H4 (cell line): ENCODE results near the gene PPP1R17. TPM values are rescaled to one million over a fixed set of nuclear protein-coding genes. Genes with fewer than 3 reads are reported as not detected.

Experiments used
- DNase-seq: peaks from one replicate; pipeline ENCODE4 v3.0.0-alpha.2; 2015; ENCODE audit warnings: low spot score
- total RNA-seq: library from RNA; depleted of rRNA; stranded (reverse); fragments of >200 nt; shearing (Covaris generic); gene quantifications from 2 replicates; pipeline ENCODE4 v1.2.3, GENCODE V29; 2014; rRNA removed

Gene PPP1R17
- total RNA-seq, 1 experiment from 2014 or later = not detected

DNA sequence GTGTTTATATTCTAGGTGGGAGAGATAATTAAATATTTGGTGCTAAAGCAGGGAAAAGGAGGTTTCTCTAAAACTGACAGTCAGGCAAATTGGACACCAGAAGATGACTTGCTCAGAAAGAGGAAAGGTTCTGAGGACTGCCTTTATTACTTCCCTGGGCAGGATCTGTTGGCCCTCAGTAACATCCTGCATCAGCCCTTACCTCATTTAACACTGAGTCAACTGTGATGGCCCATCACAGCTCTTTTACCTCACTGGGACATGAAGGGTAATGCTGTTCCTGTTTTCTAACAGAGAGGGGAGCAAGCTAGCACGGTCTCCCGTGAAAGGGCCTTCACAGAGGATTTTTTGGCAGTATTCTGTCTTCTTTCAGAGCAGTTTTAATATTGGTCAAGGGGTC is 12.0 kb downstream of the PPP1R17 start:
- DNase-seq = no peak

DNA sequence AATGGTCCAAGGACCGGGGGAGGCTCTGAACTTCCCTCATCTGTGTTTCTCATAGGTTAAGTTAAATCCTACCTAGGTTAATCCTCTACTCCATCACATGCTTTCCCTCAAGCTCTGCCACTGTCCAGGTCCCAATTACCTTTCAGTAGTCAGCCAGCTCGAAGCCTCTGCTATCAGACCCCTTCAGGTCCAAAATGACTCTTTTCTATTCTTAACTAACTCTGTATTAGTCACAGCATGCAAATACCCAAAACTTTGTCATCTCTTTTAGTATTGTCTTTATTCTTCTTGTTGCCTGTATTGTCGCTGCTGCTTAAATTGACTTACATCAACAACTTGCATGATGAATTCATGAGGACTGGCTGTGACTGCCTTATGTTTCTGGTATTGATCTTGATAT is 15.3 kb downstream of the PPP1R17 start:
- DNase-seq = no peak

DNA sequence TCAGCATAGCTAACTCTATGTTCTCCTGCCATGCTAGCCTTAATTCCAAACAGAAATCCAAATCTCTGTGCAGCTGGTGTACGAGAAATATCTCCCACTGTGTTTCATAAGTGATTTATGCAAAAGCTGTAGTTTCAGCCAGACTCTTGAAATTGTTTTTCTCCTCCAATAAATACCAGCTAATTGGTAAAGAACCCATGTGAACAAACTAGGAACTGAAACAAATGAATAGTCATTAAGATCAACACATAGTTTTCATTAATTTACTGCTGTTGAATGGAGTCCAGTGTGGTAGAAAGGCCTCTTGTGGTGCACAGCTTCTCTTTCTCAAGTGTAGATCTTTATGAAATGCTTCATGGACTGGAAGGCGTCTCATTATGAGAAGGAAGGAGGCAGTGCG is 18.4 kb downstream of the PPP1R17 start:
- no peak for DNase-seq

DNA sequence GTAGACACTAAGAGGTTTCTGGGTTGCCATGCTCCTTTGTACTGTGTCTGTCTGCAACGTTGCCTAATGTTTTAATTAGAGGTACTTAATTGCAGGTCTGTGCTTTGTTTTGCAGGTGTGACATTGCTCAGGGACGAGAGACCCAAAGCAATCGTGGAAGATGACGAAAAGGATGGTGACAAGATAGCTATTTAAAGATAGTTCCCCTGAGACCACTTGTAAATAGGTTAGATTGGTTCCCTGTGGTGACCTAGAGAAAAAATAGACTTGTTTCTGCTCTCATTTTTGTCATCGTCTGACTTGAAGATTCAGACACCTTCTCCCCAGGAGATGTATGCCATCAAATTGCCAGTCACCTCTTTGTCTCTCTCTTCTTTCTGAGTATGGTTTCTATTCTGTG is 20.1 kb downstream of the PPP1R17 start:
- DNase-seq = no peak

DNA sequence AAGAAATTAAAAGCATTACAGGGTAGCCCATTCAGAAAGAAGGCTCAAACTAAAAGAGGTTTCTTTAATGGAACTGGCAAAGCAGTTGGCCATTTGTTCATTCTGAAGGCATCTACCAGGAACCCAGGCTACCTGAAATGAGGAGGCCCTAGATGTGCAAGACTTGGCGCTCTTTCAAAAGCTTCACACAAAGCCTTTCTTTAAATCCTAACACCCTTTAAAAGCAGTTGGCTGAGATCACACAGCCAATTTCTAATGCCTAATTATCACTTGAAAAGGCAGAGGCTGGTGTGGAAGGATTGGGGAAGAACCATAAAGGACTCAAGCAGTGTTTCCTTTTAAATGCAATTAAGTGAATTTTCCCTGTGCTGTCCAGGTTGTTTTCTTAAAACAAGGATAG is 23.2 kb downstream of the PPP1R17 start:
- no peak for DNase-seq

DNA sequence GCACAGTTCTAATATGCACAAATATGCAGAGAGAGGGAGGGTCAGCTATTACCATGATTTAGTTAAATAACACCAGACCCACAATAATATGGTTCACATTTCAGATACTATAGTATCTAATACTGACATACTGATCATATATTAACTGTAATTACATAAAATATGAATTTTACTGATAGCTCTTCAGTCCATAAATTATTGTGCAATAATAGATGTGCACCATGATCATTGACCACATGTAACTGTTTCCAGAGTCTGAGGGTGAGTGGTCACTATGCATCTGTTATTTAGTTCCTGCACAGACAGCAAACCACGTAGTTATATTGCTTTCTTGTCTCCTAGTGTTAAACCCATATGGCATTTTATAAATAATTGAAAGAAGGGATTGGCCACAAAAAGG is 29.3 kb downstream of the PPP1R17 start:
- DNase-seq = no peak

DNA sequence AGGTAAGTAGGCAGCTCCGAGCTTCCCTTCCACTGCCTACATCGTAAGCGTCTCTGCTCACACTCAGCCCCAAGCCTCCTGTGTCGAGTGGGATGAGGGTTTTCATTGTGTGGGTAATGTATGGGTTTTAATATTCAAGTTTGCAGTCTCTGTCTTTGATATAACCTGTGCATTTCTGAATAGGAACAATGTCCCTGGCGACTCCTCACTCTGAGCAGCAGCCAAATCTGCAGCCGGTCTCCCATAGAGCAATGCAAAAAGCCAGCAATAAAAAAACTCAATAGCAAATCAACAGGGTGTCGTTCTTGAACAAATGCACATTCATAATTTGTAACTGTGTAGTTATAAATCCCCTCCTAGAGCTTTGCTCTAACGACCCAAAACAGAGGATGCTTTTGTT is 33.4 kb downstream of the PPP1R17 start:
- no peak for DNase-seq

DNA sequence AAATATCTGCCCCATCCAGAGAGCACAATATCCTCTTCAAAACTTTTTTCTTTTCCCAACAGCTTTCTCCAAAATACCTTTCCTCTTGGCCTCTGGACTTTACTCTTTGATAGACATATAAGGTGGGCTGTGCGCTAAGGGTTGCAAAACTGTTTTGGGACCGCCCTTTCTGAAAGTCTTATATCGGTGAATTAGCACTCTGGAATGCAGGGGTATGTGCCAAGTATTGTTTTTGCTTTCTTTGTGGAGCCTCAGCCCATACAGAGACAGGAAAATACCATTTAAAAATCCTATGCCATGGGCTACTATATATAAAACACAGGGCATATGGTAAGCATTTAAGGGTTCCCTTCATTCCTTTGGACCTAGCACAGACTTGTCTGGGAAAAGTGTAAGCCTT is 37.7 kb downstream of the PPP1R17 start:
- no peak for DNase-seq

DNA sequence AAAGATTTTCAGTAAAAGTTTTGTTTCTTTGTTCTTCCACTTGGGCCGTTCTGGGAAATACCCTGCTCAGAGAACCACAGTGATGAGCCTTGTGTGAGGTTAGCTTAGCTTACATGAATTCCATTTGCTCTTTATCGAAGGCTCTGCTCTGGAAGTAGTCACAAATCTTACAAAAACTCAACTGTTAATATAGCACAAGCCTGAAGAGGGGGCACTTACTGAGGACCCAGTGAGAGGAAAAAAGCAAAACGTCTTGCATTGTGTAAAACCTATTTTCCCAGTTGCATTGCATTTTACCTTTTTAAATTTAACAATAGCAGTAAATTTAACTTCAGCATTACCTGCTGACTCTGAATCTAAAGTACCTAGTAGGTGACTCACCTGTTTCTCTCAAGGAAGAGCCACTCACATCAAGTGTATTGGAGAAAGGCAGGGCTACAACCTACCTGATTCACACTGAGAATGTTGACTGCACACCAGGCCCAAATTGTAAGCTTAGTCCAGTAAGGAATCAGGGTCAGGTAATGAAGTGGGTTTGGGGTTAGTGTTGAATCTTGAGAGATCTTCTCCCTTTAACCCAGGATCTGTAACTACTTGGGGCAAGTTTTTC is 42.3 kb downstream of the PPP1R17 start:
- DNase-seq = no peak

DNA sequence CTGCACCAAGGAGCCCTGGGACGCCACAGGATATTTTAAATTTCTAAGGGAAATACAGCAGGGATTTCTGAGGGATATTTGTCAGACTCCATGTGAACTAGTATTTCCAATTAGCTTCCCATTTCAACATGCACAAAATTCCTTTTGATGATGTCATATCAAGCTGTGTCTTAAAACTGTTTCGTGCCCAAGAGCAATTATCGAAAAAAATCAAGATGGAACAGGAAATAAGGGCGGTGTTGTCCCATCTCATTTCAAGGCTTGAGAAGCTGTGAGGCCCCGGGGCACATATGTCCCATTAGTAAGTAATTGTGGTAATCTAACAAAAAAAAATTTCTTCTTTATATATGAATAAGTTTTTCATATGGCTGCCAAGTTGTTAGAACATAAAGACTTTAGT is 47.4 kb downstream of the PPP1R17 start:
- DNase-seq = peak; percentile 64

DNA sequence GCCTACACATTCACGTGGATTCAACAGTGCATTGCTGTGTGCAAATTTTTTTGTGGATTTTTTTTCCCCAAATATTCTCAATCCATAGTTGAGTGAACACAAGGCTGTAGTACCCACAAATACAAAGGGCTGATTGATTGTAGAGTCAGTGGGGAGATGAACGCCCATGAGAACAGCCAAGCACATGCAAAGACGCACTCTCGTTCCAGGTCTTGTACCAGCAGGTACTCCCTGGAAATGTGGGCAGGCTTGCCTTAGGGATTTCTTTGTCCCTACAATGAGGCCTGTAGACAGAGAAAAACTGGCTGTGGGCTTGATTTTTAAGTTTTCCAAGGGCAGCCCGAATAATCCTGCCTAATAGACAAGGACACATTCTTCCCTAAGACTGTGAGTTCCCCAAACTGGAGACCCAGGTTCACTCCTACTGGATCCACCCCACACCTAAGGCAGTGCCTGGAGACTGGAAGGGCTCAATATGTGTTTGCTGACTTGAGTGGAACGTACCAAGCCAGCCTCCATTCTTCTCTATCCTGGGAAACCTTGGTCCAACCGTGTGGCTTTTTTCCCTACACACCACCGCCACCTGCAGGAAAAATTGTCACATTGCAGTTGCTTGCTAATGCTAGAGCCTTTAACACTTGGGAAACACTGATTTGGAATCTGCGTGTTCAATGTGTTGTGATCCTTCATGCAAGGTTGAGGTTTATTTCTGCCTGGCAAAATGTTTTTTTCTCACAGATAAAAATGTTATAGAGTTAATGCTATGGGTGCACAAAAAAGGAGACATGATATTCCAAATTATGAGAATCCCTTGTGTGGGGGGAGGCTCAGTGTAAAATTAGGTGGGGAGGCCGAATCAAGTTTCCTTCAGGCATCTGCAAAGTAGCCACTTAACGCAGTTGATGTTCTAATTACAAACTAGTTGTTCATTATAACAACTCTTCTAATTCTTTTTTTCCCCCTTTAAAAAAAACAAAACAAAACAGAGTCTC is 49.3 kb downstream of the PPP1R17 start:
- peak; percentile 79 for DNase-seq

DNA sequence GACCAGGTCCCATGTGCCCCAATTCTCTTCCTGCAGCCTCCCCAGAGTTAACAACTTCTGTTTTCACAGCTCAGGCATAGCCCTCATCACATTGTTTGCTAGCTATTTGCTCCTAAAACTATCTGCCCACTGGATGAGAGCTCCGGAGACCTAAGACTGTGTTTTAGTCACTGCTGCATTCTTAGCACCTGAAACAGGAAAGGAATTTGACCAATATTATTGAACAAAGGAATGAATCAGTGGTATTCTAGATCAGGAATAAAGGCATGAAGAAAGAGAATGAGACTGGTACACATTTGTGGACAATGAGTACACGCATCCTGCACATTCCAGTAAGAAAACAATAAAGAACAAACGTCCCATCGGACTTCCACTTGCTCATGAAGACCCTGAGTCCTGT is 54.8 kb downstream of the PPP1R17 start:
- DNase-seq = no peak

DNA sequence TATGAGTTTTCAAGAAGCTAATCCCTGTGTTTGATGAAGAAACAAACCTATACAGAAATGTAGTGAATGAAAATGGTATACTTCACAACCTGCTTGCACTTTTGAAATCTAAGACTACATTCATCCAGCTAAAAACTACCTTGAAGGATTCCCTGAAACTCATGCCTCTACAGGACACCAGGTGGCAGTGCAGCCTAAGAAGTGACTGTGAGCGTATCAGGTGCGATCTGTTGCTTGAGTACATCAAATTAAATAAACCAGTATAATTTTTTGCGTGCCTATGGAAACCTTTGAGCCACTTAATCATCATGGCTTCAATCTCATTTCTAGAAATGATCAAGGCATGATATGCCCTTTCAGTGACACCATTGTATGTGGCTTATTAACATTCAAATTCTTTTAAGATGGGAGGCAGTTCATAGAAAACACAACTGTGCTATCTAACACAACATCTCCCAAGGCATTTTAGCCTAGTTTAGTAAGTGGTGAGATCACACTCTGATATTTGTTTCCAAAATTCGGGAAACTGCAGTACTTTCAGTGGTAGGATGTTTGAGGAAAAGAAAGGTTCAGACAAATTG is 57.4 kb downstream of the PPP1R17 start:
- peak; percentile 86 for DNase-seq

DNA sequence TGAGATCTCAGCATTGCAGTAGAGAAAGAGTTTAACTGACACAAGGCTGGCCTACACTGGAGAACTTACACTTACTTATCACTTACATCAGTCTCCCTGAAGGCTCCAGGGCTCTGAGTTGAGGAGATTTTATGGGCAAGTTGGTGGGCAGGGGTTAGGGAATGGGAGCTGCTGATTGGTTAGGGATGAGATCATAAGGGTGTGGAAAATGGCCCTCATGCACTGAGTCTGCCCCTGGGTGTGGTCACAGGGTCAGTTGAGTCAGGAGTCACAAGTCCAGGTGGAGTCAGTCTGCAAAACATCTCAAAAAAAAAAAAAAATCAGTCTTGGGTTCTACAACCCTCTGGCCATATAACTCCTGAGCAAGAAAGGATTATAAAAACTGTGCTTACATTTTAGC is 60.5 kb downstream of the PPP1R17 start:
- no peak for DNase-seq

DNA sequence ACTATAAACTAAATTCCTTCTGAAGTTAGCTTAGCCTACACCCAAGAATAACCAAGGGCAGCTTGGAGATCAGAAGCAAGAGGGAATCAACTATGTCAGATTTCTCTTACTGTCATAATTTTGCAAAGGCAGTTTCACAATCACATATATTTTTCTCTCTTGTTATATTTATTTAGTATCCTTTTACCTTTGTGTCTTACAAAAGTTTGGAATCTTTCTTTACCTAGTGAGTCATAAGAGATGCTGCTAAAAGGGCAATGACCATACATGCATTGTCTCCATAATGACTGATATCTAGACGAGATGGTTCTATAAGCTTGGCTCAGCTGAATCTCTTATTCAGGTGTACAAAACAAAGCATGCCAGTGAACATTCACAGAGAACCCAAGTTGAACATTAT is 61.1 kb downstream of the PPP1R17 start:
- no peak for DNase-seq

DNA sequence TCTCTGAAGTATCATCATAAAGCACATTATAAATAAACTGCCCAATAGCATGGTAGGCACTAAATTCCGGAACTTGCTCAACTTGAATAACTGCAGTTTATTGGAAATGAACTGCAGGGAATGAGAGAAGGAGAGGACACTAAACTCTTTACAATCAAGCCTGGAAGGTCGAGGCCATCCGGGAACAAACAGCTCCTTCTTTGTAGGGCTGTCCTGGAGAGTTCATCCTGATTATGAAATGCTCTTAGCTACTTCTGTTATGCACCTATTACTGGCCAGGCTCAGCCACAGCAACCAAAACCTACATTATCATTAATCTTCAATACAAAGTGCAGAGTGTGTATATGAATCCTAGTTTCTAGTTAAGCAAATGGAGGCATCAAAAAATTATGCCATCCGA is 64.7 kb downstream of the PPP1R17 start:
- no peak for DNase-seq

Other genes with a start within 250 kb of the PPP1R17 start
- 0.39 TPM in 1 of 2 replicates, not detected in the other for gene ITPRID1, start 173.1 kb upstream of the PPP1R17 start, total RNA-seq